Mesothelial cell of epicardium (in vitro differentiated cells): ENCODE results near the gene POLDIP2. TPM values are rescaled to one million over a fixed set of nuclear protein-coding genes. Genes with fewer than 3 reads are reported as not detected.

ENCODE experiments used
- DNase-seq, 2 experiments: peaks; one replicate each; pipeline ENCODE4 v3.0.0; 2021; ENCODE audit warnings: low spot score in 2 of 2; ENCODE audit not compliant: unreplicated experiment in 2 of 2
- H3K27ac Mint-ChIP-seq: 2 replicates; pipeline ENCODE4 v1.8.0; 2021; ENCODE audit warnings: mixed read lengths
- H3K27me3 Mint-ChIP-seq: 2 replicates; pipeline ENCODE4 v1.8.0; 2021; ENCODE audit warnings: low read depth, mixed read lengths
- H3K36me3 Mint-ChIP-seq: 2 replicates; pipeline ENCODE4 v1.8.0; 2021; ENCODE audit warnings: mixed read lengths
- H3K4me1 Mint-ChIP-seq: 2 replicates; pipeline ENCODE4 v1.8.0; 2021; ENCODE audit warnings: mixed read lengths
- H3K4me3 Mint-ChIP-seq: 2 replicates; pipeline ENCODE4 v1.8.0; 2021; ENCODE audit warnings: mild to moderate bottlenecking, moderate library complexity, mixed read lengths
- H3K9me3 Mint-ChIP-seq: 2 replicates; pipeline ENCODE4 v1.8.0; 2021; ENCODE audit warnings: mixed read lengths
- CTCF ChIP-seq: fragments of 200-600 bp; sonication (generic); IDR thresholded peaks from one replicate; pipeline ENCODE4 v1.5.0; 2021; ENCODE audit warnings: antibody characterized with exemption; ENCODE audit not compliant: unreplicated experiment
- total RNA-seq: library from RNA; stranded (reverse); gene quantifications from 3 replicates; pipeline ENCODE4 v1.2.1, GENCODE V29; 2021

POLDIP2 gene
- total RNA-seq, 1 donor from 2014 or later, result 60.9 TPM

- peaks cover 9% of the 10 kb centered on the region for H3K4me1 Mint-ChIP-seq
- H3K4me3 Mint-ChIP-seq, result no peak overlapping the region
- H3K27me3 Mint-ChIP-seq, result peaks cover 15% of the 10 kb centered on the region
- H3K9me3 Mint-ChIP-seq, result no peaks in the 10 kb centered on the region
- H3K27ac Mint-ChIP-seq, result no peak overlapping the region
- TF ChIP-seq CTCF, result no peak
- DNase-seq, result no peak
- no peaks in the 10 kb centered on the region for H3K36me3 Mint-ChIP-seq
Measured at GRCh38 chr17:28368306-28368831, 11.0 kb upstream of the POLDIP2 start.

- Mint-ChIP-seq H3K27ac (no peak overlapping the region), H3K4me1 (peaks cover 6% of the 10 kb centered on the region), H3K36me3 (no peaks in the 10 kb centered on the region), H3K9me3 (no peaks in the 10 kb centered on the region), H3K27me3 (peaks cover 9% of the 10 kb centered on the region), H3K4me3 (no peak overlapping the region)
- no peak for DNase-seq
- no peak for TF ChIP-seq CTCF
Measured at GRCh38 chr17:28367641-28368305, 10.4 kb upstream of the POLDIP2 start.

GRCh38 chr17:28366605-28367004 lies 9.3 kb upstream of the POLDIP2 start:
- no peak overlapping the region for H3K4me3 Mint-ChIP-seq
- DNase-seq, result no peak
- H3K36me3 Mint-ChIP-seq, result no peaks in the 10 kb centered on the region
- no peak overlapping the region for H3K27ac Mint-ChIP-seq
- peaks cover 5% of the 10 kb centered on the region for H3K4me1 Mint-ChIP-seq
- H3K27me3 Mint-ChIP-seq, result peaks cover 3% of the 10 kb centered on the region
- H3K9me3 Mint-ChIP-seq, result no peaks in the 10 kb centered on the region
- TF ChIP-seq CTCF, result no peak

GRCh38 chr17:28365487-28365886 lies 8.2 kb upstream of the POLDIP2 start:
- H3K4me3 Mint-ChIP-seq, result no peak overlapping the region
- no peak overlapping the region for H3K27ac Mint-ChIP-seq
- peaks cover 2% of the 10 kb centered on the region for H3K36me3 Mint-ChIP-seq
- H3K4me1 Mint-ChIP-seq, result no peaks in the 10 kb centered on the region
- no peaks in the 10 kb centered on the region for H3K9me3 Mint-ChIP-seq
- TF ChIP-seq CTCF, result no peak
- no peak for DNase-seq
- H3K27me3 Mint-ChIP-seq, result no peaks in the 10 kb centered on the region

- Mint-ChIP-seq H3K4me3 (no peak within 1 kb of the TSS), H3K36me3 (peaks cover 6% of the 10 kb centered on the region), H3K27ac (no peak within 1 kb of the TSS), H3K4me1 (no peaks in the 10 kb centered on the region), H3K9me3 (no peaks in the 10 kb centered on the region), H3K27me3 (no peaks in the 10 kb centered on the region)
- DNase-seq, result no peak
- TF ChIP-seq CTCF, result no peak
Measured at GRCh38 chr17:28364665-28365363, 7.5 kb upstream of the POLDIP2 start, which contains the start of gene SEBOX. Gene SEBOX (minus strand): TSS chr17:28365199. CDS start chr17:28365151, 48 bp downstream.
